LNCAP (cell line): ENCODE measurements around the gene MUSK.
A peak's percentile ranks its signal among the peaks of the same experiment; 100 is the strongest.

Experiments used
- CTCF ChIP-seq: fragments of 450-650 bp; IDR thresholded peaks from 2 replicates; pipeline ENCODE4 v1.5.1; 2017; ENCODE audit warnings: mild to moderate bottlenecking

The MUSK gene

DNA sequence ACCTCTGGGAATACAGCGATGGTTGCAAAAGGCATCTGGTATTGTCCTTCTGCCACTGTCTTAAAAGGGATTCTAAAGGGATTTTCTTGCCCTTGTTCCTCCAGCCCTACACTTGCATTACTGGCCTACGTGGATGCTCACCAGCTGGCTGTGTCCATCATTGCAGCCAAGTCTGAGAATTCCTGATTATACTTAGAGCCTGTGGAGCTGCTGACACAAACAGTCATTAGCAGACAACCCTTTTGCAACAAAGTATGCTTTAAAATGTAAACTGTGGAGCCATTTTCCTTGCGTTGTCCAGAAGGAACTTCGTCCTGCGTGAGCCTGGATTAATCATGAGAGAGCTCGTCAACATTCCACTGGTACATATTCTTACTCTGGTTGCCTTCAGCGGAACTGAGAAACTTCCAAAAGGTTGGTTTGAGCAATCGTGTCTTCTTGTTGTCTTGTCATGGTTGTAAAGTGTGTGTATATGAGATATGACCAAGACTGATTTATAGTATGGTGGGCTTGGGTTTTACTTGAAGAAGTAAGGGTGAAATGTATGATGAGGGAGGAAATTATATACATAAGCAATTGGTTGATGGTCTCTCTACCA is at the start of gene MUSK:
MUSK (plus strand) TSS at position 222 of the 598 bp plus-strand sequence; CDS start at position 336, 114 bp downstream.
- TF ChIP-seq CTCF = no peak

DNA sequence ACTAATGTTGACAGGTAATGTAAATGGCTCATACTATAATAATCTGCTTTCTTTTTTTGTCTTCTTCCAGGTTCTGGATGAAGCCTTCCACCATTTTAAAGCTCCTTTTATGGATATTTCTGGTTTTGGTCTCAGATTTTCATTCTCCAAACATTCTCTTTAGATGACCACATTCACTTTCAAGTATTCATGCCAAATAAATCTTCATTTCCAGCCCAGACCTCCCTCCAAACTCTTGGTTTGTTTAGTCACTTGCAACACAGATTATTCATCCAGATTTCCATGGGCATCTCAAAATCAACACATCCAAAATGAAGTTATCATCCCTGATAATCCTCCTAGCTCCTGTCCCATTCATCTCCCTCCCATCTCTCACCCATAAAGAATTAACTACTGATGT is 48.8 kb upstream of the MUSK start:
- TF ChIP-seq CTCF = no peak

DNA sequence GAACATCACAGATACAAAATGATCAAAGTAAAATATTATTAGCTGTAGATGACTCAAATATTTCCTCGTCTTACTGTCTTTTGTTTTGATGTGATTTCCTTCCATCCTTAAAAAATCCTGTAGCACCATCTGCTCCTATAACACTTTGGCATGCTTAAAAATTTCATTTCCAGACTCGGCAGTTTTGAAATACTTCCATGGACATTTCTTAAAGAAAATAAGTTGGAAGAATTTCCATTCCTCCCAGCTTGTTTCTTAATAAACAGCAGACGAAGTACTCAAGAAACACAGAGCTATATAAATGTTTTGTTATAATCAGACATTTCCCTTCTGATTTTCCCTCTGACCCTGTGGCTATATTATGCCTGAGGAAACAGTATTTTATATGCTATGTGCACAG is 47.9 kb upstream of the MUSK start:
- TF ChIP-seq CTCF = no peak

DNA sequence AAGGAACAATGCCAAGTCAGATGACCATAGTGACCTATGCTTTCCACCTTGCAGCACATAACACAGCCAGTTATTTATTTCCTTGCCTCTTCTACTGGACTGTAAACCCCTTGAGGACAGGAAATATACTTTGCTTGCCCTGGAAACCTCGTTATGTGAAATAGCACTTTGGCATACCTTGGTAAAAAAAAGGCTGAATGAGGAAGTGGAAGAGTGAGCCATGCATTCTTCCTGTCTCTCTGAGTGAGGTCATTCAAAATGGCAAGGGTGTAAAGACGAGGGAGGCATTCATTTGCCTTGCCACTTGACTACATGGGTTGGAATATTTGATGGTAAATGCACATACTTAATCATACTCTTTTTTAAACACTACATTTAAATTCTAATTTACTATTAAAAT is 46.2 kb upstream of the MUSK start:
- no peak for TF ChIP-seq CTCF

GRCh38 chr9:110623462-110624025 is 45.0 kb upstream of the MUSK start:
- TF ChIP-seq CTCF = peak; percentile 70

DNA sequence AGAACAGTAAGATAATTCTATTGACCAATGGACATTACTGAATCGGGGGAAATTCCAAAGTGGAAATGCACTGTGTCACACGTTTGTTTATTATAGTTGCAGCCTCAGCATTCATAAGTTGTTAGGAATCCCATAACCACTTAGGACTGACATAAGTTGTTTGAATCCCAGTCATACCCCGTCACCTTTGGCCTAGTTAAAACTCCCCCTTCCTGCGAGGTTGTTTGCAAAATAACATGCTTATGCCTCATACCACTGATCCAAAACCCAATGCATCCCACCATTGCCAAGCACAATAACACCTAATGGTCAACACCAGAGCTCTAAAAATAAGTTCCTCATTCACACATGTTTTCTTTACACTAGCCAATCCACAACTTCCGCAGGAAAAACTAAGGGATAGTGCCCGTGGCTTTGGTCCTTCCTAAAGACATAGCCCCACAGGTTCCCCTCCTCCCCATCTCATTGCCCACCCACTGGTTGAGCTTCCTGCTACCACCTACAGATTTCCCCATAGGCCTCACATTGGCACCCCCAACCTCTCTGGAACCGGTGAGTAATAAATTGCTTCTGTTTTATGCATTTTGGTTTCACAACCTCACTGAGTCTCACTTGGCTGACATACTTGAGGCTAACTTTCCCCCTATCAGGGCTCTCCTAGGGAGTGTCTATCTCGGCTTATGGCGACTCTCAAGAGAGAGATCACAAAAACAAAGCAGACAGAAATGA is 42.3 kb upstream of the MUSK start:
- no peak for TF ChIP-seq CTCF

DNA sequence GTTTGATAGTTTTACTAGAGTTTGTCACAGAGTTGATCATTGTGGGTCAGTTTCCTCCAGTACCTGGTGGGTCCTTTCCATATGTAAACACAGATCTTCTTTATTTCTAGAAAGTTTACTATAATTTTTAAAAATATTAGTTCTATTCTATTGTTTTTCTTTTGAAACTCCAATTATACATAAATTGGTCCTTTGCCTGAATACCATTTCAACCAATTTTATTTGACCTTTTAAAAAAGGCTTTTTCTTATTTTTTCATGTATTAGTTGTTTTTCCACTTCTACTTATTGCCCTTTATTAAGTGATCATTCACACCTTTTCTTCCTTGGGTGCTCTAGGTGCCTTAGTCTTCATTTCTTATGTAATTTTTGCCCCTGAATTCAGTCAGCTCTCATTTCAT is 33.0 kb upstream of the MUSK start:
- TF ChIP-seq CTCF = no peak
